DMS153 treated with DMSO at 0.1 percent for 48 hours (cell line): ENCODE data around the gene YBX1.
"Not testable (repeated sequence)": the region's sequence is repeated elsewhere in the genome, so short reads cannot be mapped to it uniquely, and the experiment has no call there.

Source experiments
- DNase-seq: peaks from one replicate; lab custom pipeline; 2025; ENCODE audit not compliant: unreplicated experiment; lab: John Stamatoyannopoulos, UW

Gene YBX1

DNA sequence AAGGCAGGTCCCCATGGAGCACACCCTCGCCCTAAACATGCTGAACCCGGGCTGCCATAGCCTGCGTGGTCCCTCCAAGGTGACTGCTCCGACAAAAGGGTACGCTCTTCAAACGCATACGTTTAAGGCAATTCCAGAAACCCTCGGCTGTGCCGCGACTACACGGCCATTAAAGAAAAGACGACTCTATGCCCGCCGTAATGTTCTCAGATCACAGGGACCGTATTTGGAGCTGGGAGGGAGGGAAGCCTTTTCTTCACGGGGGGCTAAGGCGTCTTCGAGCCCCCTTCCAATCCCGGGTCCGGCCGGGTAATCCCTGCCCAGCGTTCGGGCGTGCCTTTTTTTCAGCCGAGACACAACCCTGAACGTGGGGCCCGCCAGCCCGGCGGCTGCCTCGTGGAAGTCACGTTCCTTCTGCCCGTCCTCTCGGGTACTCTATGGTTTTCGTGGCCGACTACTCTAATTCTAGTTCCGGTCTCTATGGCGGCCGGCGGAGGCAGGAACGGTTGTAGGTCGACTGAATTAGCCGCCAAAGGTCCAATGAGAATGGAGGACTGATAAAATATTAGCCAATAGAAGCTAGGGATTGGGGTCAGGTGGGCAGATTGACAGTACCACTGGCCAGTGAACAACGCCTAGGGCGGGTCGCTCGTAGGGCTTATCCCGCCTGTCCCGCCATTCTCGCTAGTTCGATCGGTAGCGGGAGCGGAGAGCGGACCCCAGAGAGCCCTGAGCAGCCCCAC is at the start of gene YBX1:
YBX1 (plus strand) TSS at position 678 of the 743 bp plus-strand sequence. CDS start 148 bp downstream, outside the sequence.
- peak; percentile 99 for DNase-seq

DNA sequence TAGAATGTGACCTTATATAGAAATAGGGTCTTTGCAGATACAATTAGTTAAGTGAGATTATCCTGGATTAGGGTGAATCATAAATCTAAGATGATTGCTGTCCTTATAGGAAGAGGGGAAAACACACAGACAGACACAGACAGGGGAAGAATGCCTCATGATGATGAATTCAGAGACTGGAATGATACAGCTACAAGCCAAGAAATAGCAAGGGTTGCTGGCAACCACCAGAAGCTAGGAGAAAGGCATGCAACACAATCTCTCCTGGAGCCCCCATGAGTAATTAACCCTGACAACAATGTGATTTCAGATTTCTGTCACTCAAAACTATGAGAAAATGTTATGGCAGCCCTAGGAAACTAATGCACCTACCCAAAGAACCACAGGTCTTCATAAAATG is 43.1 kb upstream of the YBX1 start:
- no peak for DNase-seq

DNA sequence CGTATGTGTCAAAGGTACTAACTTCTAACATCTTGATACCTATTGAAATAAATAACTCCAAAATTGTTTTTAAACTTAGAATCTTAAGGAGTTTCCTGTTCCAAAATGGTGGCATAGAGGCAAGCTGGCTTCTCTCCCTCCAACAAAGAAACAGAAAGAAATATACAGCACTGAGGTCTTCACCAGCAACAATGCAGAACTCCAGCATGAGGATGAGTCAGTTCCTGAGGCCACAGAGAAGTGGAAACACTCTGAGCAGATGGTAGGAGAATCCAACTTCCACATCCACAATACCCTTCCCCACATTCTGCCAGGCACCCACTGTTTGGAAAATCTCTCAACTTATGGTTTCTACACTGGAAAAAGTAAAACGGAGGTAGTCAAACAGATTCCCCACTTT is 36.2 kb upstream of the YBX1 start:
- no peak for DNase-seq

DNA sequence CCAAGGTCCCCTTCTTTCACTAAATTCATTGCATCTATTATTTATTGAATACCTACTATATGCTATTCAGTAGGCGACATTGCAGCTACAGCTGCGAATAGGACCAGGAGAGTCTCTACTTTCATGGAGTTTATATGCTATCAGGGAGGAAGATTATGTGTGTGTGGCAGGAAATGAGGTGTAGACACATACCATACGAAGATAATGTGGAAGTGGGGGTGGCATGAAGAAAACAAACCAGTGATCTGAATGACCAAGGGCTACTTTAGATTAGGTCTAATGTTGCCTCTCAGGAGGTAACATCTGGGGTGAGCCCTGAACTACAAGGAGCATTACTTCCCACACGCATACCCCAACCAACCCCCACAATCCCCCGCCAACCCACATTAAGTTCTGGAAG is 25.0 kb upstream of the YBX1 start:
- no peak for DNase-seq

DNA sequence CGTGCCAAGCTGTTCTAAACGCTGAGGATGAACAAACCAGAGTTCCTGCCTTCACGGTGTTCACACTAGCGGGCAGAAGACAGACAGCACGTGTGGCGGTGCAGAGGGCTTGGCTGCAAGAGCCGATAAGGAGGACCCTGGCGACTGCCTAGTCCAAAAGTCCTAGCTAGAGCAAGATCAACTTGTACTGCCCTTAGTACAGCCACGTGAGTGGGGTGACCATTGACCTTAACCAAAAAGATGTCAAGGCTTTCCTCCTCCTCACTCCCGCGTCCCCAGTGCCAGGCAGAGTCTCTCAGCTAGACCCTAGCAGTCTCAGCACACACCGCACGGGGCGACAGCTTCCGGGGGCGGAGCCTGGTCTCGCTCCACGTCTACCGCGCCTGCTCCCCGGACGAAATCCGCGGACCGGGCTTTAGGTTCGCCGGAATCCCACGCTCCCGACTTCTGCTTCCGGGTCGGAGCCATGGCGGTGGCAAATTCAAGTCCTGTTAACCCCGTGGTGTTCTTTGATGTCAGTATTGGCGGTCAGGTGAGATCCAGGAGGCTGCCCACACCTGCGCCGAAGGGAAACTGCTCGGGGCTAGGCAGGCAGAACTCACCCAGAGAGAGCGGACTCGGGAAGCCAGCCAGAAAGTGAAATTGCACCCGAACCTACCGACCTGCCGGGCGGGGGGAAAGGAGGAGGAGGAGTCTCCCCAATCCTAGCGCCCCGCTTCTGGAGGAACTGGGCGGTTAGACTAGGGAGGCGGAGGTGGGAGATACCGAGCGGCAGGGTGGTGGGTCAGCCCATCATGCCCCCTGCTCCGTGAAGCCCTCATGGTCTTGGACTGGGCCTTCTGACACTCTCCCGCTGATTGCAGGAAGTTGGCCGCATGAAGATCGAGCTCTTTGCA is 24.0 kb upstream of the YBX1 start, which contains the start of gene PPIH:
PPIH (plus strand) TSS at position 443 of the 896 bp plus-strand sequence; CDS start at position 467, 24 bp downstream.
- peak; percentile 99 for DNase-seq

DNA sequence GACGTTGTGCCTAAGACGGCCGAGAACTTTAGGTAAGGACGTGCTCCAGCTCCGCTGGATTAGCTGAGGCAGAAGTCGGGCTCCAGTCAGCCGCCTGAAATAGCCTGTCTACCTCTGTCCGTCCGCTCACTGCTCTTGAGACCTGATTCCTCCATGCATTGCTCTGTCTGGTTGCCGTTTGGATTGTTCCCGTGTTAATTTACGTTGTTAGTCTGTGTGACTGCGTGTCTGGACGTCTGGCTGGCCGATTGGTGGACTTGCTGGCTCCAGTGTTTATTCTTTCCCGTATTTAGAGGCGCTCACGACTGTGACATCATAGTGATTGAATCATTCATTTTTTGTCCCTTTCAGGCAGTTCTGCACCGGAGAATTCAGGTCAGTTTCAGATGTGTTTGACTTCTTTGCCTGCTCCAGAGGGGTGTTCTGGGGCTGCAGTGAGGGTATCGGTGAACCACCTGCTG is 23.3 kb upstream of the YBX1 start:
- DNase-seq, result no peak

DNA sequence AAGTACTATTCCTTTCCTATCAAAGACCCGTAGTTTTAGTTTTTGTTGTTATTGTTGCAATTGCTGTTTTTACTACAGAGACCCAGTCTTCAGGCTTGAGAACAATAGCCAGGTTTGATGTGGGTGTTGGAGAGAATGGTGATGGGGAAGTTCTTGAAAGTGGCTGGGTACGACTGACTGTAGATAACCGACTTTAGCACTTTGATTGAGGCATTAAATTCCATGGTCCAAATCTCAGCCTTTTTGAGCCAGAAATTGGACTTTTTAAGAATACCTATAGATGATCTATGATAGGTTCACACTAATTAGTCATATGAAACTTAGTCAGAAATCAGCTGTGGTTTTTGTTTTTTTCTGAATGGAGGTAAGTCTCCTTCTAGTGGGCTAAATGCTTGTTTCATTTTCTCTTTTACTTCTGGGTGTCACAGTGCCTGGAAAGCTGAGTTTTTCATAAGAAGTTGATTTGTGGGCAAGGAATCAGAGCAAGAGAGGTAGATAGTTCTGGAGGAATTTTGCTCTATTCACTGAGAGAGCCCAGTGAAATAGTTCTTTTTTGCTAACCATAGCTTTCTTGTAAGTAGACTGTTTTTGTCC is 21.2 kb upstream of the YBX1 start:
- no peak for DNase-seq

DNA sequence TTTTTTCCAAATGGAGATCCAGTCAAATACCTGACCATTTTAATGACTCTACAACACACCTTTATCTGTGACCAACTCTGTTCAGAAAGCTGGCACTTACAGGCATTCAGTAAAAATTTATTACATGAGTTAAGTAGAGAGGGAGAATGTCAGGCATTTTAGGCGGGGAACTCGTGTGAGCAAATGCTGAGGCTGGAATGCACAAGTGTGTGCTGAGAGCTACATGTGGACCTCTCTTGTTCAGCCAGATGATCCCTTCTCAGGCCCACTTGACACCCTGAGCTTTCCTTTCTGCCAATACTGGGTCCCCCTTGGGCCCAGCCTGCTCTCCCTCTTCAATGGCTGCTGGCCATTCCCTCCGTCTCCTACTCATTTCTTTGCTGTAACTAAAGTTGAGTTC is 12.3 kb upstream of the YBX1 start:
- DNase-seq, result no peak

DNA sequence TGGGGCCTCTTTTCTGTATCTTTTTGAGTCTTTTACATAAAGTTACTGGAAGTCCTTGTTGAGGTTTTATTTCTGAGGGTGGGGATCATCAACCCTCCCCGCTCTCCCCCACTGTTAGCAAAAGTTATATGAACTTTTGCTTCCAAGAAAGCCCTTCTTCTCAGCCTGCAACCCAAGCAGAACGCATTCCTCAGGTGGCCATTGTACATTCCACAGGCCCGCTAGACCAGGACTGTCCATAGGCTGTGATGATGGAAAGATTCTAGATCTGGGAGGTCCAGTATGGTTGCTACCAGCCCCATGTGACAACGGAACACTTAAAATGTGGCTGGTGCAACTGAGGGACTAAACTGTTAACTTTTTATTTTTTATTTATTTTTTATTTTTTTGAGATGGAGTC is 11.8 kb upstream of the YBX1 start:
- no peak for DNase-seq

DNA sequence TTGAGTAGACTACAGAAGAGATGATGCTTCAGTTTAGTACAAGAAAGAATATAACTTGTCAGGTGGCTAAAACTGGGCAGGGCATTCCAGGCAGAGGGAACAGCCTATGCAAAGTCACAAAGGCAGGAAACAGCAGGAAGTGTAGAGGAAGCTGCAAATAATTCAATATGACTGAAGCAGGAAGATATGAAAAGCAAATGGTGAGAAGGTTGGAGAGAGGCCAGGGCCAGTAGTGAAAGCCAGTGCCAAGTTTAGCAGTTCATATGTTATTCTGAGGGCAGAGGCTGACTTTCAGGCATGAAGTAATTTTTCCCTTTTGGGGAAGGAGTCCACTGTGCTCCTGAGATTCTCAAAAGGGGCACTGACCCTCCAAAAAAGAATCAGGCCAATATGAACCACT is 8.0 kb upstream of the YBX1 start:
- no peak for DNase-seq

DNA sequence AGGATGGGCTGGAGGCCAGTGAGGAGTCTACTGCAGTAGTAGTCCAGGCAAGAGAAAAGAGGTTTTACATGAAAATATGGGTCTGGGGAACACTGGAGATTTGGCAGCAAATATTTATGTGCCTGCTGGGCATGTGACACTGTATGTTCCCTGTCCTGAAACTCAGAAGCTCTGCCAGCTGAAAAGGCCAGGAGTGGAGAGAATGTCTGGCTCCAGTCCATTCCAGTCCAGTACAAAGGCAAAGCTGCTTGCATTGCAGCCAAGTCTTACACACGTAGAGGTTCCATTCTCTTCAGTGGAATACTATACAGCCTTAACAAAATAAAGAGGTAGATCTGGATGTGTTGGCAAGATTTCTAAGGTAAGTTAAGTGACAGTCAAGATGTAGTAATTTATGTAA is 7.5 kb upstream of the YBX1 start:
- no peak for DNase-seq

DNA sequence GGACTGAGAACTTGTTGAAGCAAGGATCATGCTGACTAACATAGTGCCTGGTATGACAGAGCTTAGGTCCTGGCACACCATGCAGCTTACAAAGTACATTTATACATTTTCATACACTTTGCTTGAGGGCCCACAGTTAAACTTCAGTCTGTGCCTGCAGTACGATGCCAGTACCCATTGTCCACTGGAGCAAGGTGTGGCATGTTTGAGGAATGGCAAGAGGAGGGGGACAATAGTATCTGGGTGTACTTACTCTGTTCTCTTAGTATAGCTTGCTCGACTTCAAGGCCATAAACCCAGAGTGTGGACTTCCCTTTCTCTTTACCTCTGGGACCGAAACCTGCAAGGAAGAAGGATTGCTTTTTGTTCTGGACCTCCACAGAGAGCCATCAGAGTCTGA is 6.8 kb upstream of the YBX1 start:
- no peak for DNase-seq

DNA sequence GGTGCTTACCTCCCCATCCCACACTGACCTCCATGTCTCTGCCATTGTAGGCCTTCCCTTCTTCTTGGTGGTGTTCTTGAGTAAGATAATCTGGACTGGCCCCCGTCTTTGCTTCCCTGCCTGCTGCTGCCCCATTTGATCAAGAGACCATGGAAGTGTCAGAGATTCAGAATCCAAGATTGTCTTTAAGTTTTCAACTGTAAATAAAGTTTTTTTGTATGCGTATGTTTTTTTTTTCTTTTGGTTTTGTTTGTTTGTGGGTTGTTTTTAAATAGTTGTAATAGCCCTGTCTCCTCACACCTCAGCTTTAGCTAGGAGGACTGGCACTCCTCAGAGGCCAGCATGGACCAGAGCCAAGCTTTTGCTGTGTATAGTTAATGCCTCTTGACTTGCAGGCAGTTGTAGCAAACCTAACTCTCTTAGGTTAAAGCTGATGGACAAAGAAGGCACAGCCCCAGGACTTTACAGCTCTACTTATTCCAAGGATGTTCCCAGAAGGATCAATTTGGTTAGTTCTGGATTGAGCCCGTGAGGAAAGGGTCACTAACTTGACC is 5.6 kb upstream of the YBX1 start:
- DNase-seq, result no peak

DNA sequence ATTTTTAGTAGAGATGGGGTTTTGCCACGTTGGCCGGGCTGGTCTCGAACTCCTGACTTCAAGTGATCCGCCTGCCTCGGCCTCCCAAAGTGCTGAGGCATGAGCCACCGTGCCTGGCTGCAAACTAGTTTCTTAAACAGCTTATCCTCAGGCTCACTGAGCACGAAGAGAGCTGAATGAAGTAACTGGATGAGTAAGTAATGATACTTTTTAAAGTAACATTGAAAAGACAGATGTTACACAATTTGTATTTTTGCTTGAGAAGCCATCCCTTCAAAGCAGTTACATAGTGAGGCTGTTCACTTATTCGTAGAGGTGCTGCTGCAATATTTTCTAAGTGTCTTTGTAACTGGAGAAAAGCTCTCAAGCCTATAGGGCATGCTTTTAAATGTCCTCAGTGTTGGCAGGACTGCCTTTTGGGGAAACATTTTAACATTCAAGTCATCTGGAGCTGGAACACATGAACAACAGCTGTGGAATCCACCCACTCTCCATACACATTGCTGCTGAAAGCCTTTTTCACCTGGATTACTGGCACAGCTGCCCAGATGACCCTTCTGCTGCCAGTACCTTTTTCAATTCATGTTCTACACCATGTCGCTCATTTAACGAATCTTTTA is 2.7 kb upstream of the YBX1 start:
- DNase-seq, result no peak

DNA sequence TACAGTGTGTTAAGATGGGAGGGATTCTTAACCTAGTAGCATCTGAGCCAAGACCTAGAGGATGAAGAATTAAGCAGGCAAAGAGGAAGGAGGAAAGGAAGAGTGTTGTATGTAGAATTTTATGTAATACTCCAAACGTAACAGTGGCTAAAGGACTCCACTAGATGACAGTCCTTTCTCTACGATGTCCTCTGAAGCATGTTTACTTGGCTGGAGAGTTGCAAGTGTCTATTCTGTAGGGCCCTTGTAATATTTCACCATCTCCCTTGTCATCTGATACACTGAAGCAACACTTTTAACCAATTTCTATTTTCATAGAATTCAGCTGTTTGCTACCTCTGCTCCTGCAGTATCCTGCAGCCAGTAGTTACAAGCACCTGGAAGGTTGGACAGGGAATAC is 2.2 kb upstream of the YBX1 start:
- DNase-seq, result no peak

DNA sequence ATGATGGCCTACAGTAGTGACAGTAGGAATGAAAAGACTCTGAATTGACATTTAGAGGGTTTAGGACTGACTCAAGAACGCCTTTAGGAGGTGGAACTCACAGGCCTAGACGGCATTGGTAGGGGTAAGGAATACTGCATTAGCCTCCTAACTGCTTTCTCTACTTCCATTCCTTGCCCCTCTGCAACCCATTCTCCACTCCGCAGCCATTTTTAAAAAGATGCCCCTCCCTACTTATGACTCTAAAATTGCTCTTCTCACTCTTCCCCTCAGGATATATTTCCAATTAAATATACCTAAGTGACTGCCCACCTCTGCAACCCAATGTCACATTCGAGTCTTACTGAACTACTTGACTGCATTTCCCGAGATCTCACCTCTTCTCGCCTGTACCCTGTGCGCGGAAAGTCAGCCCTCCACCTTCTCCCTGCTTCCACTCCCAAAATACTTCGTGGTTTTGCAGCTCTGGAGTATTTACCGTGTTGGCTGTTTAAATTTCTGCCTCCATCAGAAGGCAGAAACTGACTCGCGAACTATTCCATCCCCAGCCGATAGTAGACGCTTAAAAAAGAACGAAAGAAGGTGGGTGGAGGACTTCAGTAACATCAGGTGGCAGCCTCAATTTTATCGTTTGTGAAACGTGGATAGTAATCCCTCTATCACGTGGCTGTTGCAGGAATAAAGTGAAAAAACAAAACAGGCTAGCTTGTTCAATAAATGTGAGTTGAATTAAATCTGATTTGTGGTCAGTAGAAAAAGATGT is 1.1 kb upstream of the YBX1 start:
- peak; percentile 54 for DNase-seq

DNA sequence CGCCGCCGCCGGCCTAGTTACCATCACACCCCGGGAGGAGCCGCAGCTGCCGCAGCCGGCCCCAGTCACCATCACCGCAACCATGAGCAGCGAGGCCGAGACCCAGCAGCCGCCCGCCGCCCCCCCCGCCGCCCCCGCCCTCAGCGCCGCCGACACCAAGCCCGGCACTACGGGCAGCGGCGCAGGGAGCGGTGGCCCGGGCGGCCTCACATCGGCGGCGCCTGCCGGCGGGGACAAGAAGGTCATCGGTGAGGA is 193 bp downstream of the YBX1 start:
- DNase-seq, result not testable (repeated sequence)

DNA sequence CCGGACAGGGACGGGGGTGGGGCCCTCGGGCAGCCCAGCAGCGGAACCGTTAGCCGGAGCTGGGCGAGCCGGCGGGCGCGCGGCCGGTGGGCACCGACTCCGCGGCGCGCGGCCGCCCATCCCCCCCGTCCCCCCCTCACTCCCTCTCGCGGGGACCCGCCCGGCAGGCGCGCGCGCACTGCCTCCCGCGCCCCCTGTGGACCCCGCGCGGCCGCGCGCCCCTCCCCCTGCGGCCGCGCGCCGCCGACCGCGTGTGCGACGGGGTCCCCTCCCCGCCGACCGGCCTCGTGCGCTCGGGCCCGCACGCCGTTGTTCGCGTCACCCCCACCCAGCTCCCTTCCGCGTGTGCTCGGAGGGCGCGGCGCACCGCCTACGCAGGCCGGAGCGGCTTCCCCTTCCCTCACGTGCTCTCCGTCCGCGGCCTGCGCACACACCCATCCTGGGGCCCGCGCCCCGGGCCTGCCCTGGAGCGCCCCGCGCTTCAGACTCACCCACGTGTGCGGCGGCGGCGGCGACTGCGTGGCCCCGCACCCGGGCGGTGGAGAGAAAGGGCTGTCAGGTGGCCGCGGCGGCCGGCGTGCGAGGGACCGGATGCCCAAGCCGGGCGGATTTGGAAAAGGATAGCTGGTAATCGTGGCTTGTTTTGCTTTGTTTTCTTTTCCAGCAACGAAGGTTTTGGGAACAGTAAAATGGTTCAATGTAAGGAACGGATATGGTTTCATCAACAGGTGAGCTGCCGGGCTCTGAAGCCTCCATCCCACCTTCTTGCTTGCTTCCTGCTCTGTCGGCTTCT is 717 bp downstream of the YBX1 start:
- peak; percentile 23 for DNase-seq

DNA sequence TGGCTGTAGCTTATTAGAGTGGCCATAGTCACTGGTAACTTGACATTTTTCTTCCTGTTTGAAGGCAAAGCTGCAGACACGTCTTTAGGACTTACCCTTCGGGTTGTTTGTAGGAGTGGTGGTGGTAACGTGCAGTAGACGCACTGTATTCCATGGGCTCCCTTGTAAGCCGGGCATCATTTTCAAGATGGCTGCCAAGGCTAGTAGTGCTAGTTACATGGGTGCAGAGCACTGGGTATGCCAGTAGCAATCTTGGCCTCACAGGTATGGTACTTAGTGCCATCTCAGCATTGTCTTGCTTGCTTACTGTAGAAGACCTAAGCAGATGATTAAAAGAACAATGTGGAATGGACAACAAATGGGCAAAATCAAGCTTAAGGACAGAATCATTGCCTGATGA is 1.9 kb downstream of the YBX1 start:
- no peak for DNase-seq

DNA sequence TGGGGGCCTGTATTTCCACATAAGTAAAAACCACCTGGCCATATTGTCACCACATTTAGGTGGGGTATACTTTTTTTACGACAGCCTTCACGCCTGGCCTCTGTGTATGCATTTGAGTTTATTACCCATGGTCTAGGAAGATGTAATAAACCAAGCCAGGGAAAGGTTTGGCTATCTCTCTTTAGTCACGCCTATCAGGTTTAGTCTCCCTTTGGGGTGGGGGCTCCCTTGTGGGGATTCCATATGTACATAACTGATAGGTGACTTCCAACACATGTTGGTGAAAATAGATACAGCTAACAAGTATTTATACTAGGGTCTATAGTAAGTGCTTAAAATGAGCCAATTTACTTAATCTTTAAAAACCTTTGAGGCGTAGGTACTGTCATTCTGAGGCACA is 4.2 kb downstream of the YBX1 start:
- no peak for DNase-seq
